ENCODE measurements around the gene IVD.

The IVD gene

GRCh38 chr15:40388941-40389823 lies 16.4 kb upstream of the IVD start:
- DNase-seq (ENCODE audit: insufficient read length, low spot score), result no peak

GRCh38 chr15:40389824-40390595 lies 15.6 kb upstream of the IVD start:
- DNase-seq (ENCODE audit: insufficient read length, low spot score) (no peak), FAIRE-seq (no peak)
- TF ChIP-seq POLR2A (IDR thresholded peaks at IDR 0.05; ENCODE audit: low read depth, low read length), result no peak
- TF ChIP-seq TAF1 (IDR thresholded peaks at IDR 0.05; ENCODE audit: low read depth, low read length), result no peak
- TF ChIP-seq POU2F2 (IDR thresholded peaks at IDR 0.05; ENCODE audit: low read depth, low read length), result no peak
- TF ChIP-seq PAX5 (IDR thresholded peaks at IDR 0.05; ENCODE audit: insufficient read depth, low read length, severe bottlenecking), result no peak
- no peak for TF ChIP-seq POLR2AphosphoS5 (IDR thresholded peaks at IDR 0.05; ENCODE audit: low read depth, low read length)
- no peak for TF ChIP-seq SPI1 (IDR thresholded peaks at IDR 0.05; ENCODE audit: low read depth, low read length)

More at GRCh38 chr15:40388941-40389823, 16.4 kb upstream of the IVD start:
- no peak for TF ChIP-seq PAX5 (IDR thresholded peaks at IDR 0.05; ENCODE audit: insufficient read depth, low read length, severe bottlenecking)
- no peak for TF ChIP-seq SPI1 (IDR thresholded peaks at IDR 0.05; ENCODE audit: low read depth, low read length)
- TF ChIP-seq TAF1 (IDR thresholded peaks at IDR 0.05; ENCODE audit: low read depth, low read length), result no peak
- no peak for TF ChIP-seq POU2F2 (IDR thresholded peaks at IDR 0.05; ENCODE audit: low read depth, low read length)
- TF ChIP-seq POLR2AphosphoS5 (IDR thresholded peaks at IDR 0.05; ENCODE audit: low read depth, low read length), result no peak
- no peak for TF ChIP-seq POLR2A (IDR thresholded peaks at IDR 0.05; ENCODE audit: low read depth, low read length)
- no peak for FAIRE-seq

- no peak for TF ChIP-seq POLR2AphosphoS5 (IDR thresholded peaks at IDR 0.05; ENCODE audit: low read depth, low read length)
- TF ChIP-seq POU2F2 (IDR thresholded peaks at IDR 0.05; ENCODE audit: low read depth, low read length), result no peak
- no peak for TF ChIP-seq TAF1 (IDR thresholded peaks at IDR 0.05; ENCODE audit: low read depth, low read length)
- no peak for TF ChIP-seq SPI1 (IDR thresholded peaks at IDR 0.05; ENCODE audit: low read depth, low read length)
- no peak for TF ChIP-seq POLR2A (IDR thresholded peaks at IDR 0.05; ENCODE audit: low read depth, low read length)
- TF ChIP-seq PAX5 (IDR thresholded peaks at IDR 0.05; ENCODE audit: insufficient read depth, low read length, severe bottlenecking), result no peak
- FAIRE-seq (no peak), DNase-seq (ENCODE audit: insufficient read length, low spot score) (no peak)
Measured at GRCh38 chr15:40392986-40393948, 12.3 kb upstream of the IVD start.

- FAIRE-seq, result no peak
- TF ChIP-seq PAX5 (IDR thresholded peaks at IDR 0.05; ENCODE audit: insufficient read depth, low read length, severe bottlenecking) (no peak), SPI1 (IDR thresholded peaks at IDR 0.05; ENCODE audit: low read depth, low read length) (no peak), POU2F2 (IDR thresholded peaks at IDR 0.05; ENCODE audit: low read depth, low read length) (no peak), TAF1 (IDR thresholded peaks at IDR 0.05; ENCODE audit: low read depth, low read length) (no peak)
- no peak for DNase-seq (ENCODE audit: insufficient read length, low spot score)
Measured at GRCh38 chr15:40397688-40398412, 7.7 kb upstream of the IVD start.

GRCh38 chr15:40398413-40398873 lies 7.2 kb upstream of the IVD start:
- DNase-seq (ENCODE audit: insufficient read length, low spot score) (no peak), FAIRE-seq (peak; percentile 84)
- TF ChIP-seq SPI1 (IDR thresholded peaks at IDR 0.05; ENCODE audit: low read depth, low read length), result no peak
- TF ChIP-seq POLR2A (IDR thresholded peaks at IDR 0.05; ENCODE audit: low read depth, low read length), result no peak
- no peak for TF ChIP-seq PAX5 (IDR thresholded peaks at IDR 0.05; ENCODE audit: insufficient read depth, low read length, severe bottlenecking)
- TF ChIP-seq POLR2AphosphoS5 (IDR thresholded peaks at IDR 0.05; ENCODE audit: low read depth, low read length), result no peak
- TF ChIP-seq TAF1 (IDR thresholded peaks at IDR 0.05; ENCODE audit: low read depth, low read length), result no peak
- TF ChIP-seq POU2F2 (IDR thresholded peaks at IDR 0.05; ENCODE audit: low read depth, low read length), result no peak

- DNase-seq (ENCODE audit: insufficient read length, low spot score) (no peak), FAIRE-seq (no peak)
- TF ChIP-seq POU2F2 (IDR thresholded peaks at IDR 0.05; ENCODE audit: low read depth, low read length), result no peak
- TF ChIP-seq TAF1 (IDR thresholded peaks at IDR 0.05; ENCODE audit: low read depth, low read length), result no peak
- no peak for TF ChIP-seq POLR2A (IDR thresholded peaks at IDR 0.05; ENCODE audit: low read depth, low read length)
- no peak for TF ChIP-seq POLR2AphosphoS5 (IDR thresholded peaks at IDR 0.05; ENCODE audit: low read depth, low read length)
- no peak for TF ChIP-seq SPI1 (IDR thresholded peaks at IDR 0.05; ENCODE audit: low read depth, low read length)
- TF ChIP-seq PAX5 (IDR thresholded peaks at IDR 0.05; ENCODE audit: insufficient read depth, low read length, severe bottlenecking), result no peak
Measured at GRCh38 chr15:40399370-40399769, 6.2 kb upstream of the IVD start.

GRCh38 chr15:40407330-40407990 lies 1.9 kb downstream of the IVD start:
- FAIRE-seq, result peak; percentile 86
- DNase-seq (ENCODE audit: insufficient read length, low spot score), result peak; percentile 66
- TF ChIP-seq SPI1 (IDR thresholded peaks at IDR 0.05; ENCODE audit: low read depth, low read length) (no peak), TAF1 (IDR thresholded peaks at IDR 0.05; ENCODE audit: low read depth, low read length) (no peak), POLR2A (IDR thresholded peaks at IDR 0.05; ENCODE audit: low read depth, low read length) (no peak), POU2F2 (IDR thresholded peaks at IDR 0.05; ENCODE audit: low read depth, low read length) (no peak), POLR2AphosphoS5 (IDR thresholded peaks at IDR 0.05; ENCODE audit: low read depth, low read length) (no peak), PAX5 (IDR thresholded peaks at IDR 0.05; ENCODE audit: insufficient read depth, low read length, severe bottlenecking) (no peak)

Data from GM12891 (cell line).